Chondrocyte (in vitro differentiated cells): ENCODE data around the gene LRRC27. TPM values are rescaled to one million over a fixed set of nuclear protein-coding genes. Genes with fewer than 3 reads are reported as not detected.
A peak's percentile ranks its signal among the peaks of the same experiment; 100 is the strongest.
"Not testable (repeated sequence)": the region's sequence is repeated elsewhere in the genome, so short reads cannot be mapped to it uniquely, and the experiment has no call there.

Experiments
- DNase-seq: peaks from one replicate; pipeline ENCODE4 v3.0.0; 2021; ENCODE audit warnings: mixed read lengths, low spot score
- H3K27ac Mint-ChIP-seq: one replicate; pipeline ENCODE4 v1.8.0; 2021; ENCODE audit warnings: mild to moderate bottlenecking, moderate library complexity, mixed read lengths; ENCODE audit not compliant: unreplicated experiment
- H3K27me3 Mint-ChIP-seq: 2 replicates; pipeline ENCODE4 v1.8.0; 2021; ENCODE audit warnings: low read depth, mixed read lengths
- H3K36me3 Mint-ChIP-seq: 2 replicates; pipeline ENCODE4 v1.8.0; 2021; ENCODE audit warnings: low read depth, mixed read lengths
- H3K4me1 Mint-ChIP-seq: 2 replicates; pipeline ENCODE4 v1.8.0; 2021; ENCODE audit warnings: low read depth, mild to moderate bottlenecking, mixed read lengths
- H3K4me3 Mint-ChIP-seq: one replicate; pipeline ENCODE4 v1.8.0; 2021; ENCODE audit warnings: mild to moderate bottlenecking, moderate library complexity, mixed read lengths; ENCODE audit not compliant: unreplicated experiment
- H3K9me3 Mint-ChIP-seq: 2 replicates; pipeline ENCODE4 v1.8.0; 2021; ENCODE audit warnings: low read depth, mixed read lengths
- total RNA-seq: library from RNA; stranded (reverse); gene quantifications from 3 replicates; pipeline ENCODE4 v1.2.1, GENCODE V29; 2021
- TF ChIP-seq, protein P1 (sequence below): fragments of 200-600 bp; sonication (generic); IDR thresholded peaks from 2 replicates; pipeline ENCODE4 v1.5.0; 2021; ENCODE audit warnings: antibody characterized with exemption, mild to moderate bottlenecking, moderate library complexity

Gene LRRC27
- total RNA-seq, 1 donor from 2014 or later = 13.2 TPM

DNA sequence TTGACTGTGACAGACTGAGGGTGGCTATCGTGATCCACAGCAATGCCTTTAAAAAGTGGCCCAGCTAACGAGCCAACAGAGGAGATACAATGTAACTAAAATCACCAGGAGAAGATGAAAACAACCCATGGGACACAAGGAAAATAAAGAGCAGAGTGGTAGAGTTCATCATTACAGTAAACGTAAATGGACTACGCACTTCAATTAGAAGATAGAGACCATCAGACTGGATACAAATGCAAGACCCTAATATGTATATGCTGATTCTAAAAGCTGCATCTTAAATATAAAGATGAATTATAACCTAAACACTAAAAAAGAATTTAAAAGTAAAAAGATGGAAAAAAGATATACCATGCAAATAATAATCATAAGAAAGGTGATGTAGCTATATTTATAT is 17.7 kb upstream of the LRRC27 start:
- peaks cover 5% of the 10 kb centered on the region for H3K9me3 Mint-ChIP-seq
- no peaks in the 10 kb centered on the region for H3K36me3 Mint-ChIP-seq
- TF ChIP-seq, protein P1, sequence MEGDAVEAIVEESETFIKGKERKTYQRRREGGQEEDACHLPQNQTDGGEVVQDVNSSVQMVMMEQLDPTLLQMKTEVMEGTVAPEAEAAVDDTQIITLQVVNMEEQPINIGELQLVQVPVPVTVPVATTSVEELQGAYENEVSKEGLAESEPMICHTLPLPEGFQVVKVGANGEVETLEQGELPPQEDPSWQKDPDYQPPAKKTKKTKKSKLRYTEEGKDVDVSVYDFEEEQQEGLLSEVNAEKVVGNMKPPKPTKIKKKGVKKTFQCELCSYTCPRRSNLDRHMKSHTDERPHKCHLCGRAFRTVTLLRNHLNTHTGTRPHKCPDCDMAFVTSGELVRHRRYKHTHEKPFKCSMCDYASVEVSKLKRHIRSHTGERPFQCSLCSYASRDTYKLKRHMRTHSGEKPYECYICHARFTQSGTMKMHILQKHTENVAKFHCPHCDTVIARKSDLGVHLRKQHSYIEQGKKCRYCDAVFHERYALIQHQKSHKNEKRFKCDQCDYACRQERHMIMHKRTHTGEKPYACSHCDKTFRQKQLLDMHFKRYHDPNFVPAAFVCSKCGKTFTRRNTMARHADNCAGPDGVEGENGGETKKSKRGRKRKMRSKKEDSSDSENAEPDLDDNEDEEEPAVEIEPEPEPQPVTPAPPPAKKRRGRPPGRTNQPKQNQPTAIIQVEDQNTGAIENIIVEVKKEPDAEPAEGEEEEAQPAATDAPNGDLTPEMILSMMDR = no peak
- H3K4me1 Mint-ChIP-seq = peaks cover 11% of the 10 kb centered on the region
- H3K27me3 Mint-ChIP-seq = no peaks in the 10 kb centered on the region
- no peak for DNase-seq
- no peak overlapping the region for H3K4me3 Mint-ChIP-seq
- H3K27ac Mint-ChIP-seq = no peak overlapping the region

DNA sequence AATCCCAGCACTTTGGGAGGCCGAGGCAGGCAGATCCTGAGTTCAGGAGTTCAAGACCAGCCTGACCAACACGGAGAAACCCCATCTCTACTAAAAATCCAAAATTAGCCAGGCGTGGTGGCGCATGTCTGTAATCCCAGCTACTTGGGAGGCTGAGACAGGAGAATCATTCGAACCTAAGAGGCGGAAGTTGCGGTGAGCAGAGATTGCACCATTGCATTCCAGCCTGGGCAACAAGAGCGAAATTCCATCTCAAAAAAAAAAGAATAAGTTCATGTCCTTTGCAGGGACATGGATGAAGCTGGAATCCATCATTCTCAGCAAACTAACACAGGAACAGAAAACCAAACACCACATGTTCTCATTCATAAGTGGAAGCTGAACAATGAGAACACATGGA is 17.1 kb upstream of the LRRC27 start:
- DNase-seq = peak; percentile 4
- not testable (repeated sequence) for H3K4me3 Mint-ChIP-seq, H3K27ac Mint-ChIP-seq, H3K27me3 Mint-ChIP-seq, H3K9me3 Mint-ChIP-seq, H3K36me3 Mint-ChIP-seq
- peaks cover 17% of the 10 kb centered on the region for H3K4me1 Mint-ChIP-seq

DNA sequence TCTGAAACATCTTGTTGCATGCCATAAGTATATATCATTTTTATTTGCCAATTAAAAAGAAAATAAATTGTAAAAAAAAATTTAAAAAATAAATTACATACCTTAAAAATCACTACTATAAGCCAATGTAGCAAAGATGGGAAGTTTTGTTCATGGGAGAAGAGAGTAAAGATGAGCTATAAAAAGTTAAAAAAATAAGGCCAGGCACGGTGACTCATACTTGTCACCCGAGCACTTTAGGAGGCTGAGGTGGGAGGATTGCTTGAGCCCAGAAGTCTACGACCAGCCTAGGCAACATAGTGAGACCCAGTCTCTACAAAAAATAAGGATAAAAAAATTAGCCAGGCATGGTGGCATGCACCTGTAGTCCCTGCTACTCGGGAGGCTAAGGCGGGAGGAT is 15.9 kb upstream of the LRRC27 start:
- no peaks in the 10 kb centered on the region for H3K27me3 Mint-ChIP-seq
- H3K27ac Mint-ChIP-seq = no peak overlapping the region
- TF ChIP-seq, protein P1 = no peak
- H3K36me3 Mint-ChIP-seq = no peaks in the 10 kb centered on the region
- no peak overlapping the region for H3K4me3 Mint-ChIP-seq
- H3K4me1 Mint-ChIP-seq = peaks cover 29% of the 10 kb centered on the region
- no peak for DNase-seq
- H3K9me3 Mint-ChIP-seq = peaks cover 5% of the 10 kb centered on the region

DNA sequence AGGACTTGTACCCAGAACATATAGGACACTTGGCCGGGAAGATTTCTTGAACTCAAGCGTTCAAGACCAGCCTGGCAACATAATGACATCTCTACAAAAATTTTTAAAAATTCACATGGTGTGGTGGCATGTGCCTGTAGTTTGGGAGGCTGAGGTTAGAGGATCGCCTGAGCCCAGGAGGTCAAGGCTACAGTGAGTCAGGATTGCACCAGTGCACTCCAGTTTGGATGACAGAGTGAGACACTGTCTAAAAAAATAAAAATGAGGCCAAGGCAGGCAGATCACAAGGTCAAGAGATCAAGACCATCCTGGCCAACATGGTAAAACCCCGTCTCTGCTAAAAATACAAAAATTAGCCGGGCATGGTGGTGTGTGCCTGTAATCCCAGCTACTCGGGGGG is 14.5 kb upstream of the LRRC27 start:
- not testable (repeated sequence) for DNase-seq, H3K36me3 Mint-ChIP-seq, H3K9me3 Mint-ChIP-seq, H3K4me3 Mint-ChIP-seq, H3K27ac Mint-ChIP-seq, H3K27me3 Mint-ChIP-seq
- H3K4me1 Mint-ChIP-seq = peaks cover 34% of the 10 kb centered on the region

DNA sequence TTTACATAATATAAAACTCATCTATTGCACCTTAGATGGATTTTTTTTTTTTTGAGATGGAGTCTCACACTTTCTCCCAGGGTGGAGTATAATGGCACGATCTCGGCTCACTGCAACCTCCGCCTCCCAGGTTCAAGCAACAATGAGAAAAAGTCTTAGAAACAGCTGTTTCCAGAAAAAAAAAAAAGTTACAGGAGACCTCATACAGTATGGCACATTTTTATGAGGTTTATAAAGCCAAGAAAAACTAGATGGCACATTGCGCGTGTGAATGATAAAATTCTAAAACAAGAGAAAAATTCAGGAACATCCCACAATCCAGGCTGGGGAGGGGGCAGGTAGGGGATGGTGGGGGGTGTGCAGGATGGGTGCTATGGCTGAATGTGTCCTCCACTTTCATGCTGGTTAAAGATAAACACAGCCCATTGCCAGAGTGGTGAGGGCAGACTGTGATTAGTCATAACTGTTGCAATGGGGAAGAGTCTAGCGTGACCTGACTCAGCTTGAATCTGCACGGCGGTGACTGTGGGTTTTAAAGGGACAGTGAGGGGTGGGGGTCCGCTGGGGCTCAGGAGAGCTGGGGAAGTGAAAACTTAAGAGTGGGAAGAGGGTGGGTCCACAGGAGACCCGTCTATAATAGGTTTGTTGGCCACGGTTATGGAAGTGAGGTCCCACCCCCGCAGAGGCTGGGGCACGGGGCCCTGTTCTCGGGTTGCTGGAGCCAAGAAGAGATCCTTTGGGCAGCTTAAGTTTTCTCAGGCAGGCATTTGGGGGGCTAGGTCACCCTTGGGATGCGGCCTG is 11.9 kb upstream of the LRRC27 start:
- H3K4me3 Mint-ChIP-seq = peak overlapping the region; percentile 44

DNA sequence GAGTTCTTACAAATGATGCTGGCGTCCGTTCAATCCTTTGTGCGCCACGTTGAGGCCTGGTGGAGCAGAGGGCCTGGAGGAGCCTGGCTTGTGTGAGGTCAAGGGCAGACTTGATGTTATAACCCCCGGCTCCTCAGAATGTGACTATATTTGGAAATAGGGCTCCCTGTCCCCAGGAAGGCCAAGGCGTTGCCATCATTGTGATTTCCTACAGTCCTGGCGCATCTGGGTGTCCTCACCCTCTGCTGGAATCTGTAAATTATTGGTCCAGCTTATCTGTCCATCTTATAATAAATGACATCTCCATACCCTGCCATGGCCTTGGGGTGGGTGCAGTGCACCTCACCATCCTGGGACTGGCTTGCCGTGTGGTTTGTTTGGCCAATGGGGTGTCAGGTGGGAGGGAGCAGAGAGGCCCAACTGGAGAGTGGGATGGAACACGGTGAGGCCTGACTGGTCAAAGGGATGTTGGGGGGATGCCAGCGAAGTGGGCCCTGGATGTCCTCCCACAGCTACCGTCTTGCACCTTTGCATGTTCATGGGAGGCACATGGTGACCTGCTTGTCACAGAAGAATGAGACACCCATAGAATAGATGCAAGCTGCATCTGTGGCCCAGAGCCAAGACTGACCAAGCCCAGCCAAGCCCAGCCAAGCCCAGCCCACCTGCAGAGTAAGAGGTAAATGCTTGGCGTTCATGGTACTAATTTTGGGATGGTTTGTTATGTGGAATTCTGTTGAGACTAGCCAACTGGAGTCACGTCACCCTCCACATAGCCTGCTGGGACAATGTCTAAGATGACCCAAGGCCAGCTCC is 11.1 kb upstream of the LRRC27 start:
- peak overlapping the region; percentile 99 for H3K27ac Mint-ChIP-seq
- peak; percentile 39 for DNase-seq
- no peaks in the 10 kb centered on the region for H3K27me3 Mint-ChIP-seq
- TF ChIP-seq, protein P1 = no peak
- peak overlapping the region; percentile 44 for H3K4me3 Mint-ChIP-seq
- peaks cover 47% of the 10 kb centered on the region for H3K4me1 Mint-ChIP-seq
- peaks cover 7% of the 10 kb centered on the region for H3K36me3 Mint-ChIP-seq
- H3K9me3 Mint-ChIP-seq = no peaks in the 10 kb centered on the region

More for the DNA sequence above, 11.9 kb upstream of the LRRC27 start:
- peaks cover 47% of the 10 kb centered on the region for H3K4me1 Mint-ChIP-seq
- no peaks in the 10 kb centered on the region for H3K9me3 Mint-ChIP-seq
- peaks cover 6% of the 10 kb centered on the region for H3K36me3 Mint-ChIP-seq
- DNase-seq = peak; percentile 38
- peak overlapping the region; percentile 99 for H3K27ac Mint-ChIP-seq
- H3K27me3 Mint-ChIP-seq = no peaks in the 10 kb centered on the region
- TF ChIP-seq, protein P1 = no peak
